GM18508 (cell line): Measurements from ENCODE around the gene GNA15.
"Not testable (repeated sequence)": the region's sequence is repeated elsewhere in the genome, so short reads cannot be mapped to it uniquely, and the experiment has no call there.

Experiments used
- ATAC-seq: cut with Tn5 transposase; IDR thresholded peaks from one replicate; pipeline ENCODE4 v1.9.1; 2021; ENCODE audit warnings: moderate number of reproducible peaks; ENCODE audit not compliant: insufficient read depth, unreplicated experiment

GNA15 gene

DNA sequence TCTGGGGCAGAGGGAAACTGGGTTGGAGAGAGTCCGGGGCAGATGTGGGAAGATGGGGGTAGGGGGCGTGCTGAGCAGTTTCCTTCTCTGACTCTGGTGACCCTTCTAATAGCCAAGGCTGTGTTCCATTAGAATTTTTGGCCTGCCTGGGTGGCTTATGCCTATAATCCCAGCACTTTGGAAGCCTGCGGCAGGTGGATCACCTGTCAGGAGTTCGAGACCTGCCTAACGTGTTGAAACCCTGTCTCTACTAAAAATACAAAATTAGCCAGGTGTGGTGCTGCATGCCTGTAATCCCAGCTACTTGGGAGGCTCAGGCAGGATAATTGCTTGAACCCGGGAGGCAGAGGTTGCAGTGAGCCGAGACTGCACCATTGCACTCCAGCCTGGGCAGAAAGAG, 67.1 kb downstream of the GNA15 start:
- ATAC-seq, result not testable (repeated sequence)

GRCh38 chr19:3203805-3204645, 68.2 kb downstream of the GNA15 start:
- no peak for ATAC-seq

GRCh38 chr19:3204646-3205275, 68.9 kb downstream of the GNA15 start:
- ATAC-seq, result no peak

DNA sequence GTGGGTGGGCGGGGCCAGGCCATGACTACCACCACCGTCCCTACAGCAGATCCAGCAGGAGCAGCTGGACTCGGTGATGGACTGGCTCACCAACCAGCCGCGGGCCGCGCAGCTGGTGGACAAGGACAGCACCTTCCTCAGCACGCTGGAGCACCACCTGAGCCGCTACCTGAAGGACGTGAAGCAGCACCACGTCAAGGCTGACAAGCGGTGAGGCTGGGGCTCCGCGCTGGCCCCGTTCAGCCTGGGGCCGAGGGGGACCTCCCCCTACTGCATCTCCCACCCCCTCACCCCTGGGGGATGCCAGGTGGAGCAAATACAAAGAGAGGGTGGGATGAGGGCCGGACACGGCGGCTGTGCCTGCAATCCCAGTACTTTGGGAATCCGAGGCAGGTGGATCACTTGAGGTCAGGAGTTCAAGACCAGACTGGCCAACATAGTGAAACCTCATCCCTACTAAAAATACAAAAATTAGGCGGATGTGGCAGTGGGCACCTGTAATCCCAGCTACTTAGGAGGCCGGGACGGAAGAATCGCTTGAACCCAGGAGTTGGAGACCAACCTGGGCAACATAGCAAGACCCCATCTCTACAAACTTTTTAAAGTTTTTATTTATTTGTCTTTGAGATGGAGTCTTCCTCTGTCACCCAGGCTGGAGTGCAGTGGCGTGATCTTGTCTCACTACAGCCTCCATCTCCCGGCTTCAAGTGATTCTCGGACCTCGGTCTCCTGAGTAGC, 70.6 kb downstream of the GNA15 start:
- ATAC-seq, result no peak

GRCh38 chr19:3207461-3208242, 71.8 kb downstream of the GNA15 start:
- ATAC-seq, result no peak

- no peak for ATAC-seq
These were observed 72.7 kb downstream of the GNA15 start for GRCh38 chr19:3208317-3209207.

GRCh38 chr19:3210347-3211017, 74.6 kb downstream of the GNA15 start:
- no peak for ATAC-seq

- ATAC-seq, result no peak
These were observed 75.4 kb downstream of the GNA15 start for GRCh38 chr19:3211191-3211590.

GRCh38 chr19:3213159-3213558, 77.3 kb downstream of the GNA15 start:
- ATAC-seq, result no peak
